Fibroblast of villous mesenchyme (primary cell): ENCODE data around the gene UTF1. TPM values are rescaled to one million over a fixed set of nuclear protein-coding genes. Genes with fewer than 3 reads are reported as not detected.

Source experiments
- DNase-seq: peaks from one replicate; pipeline ENCODE4 v3.0.0-alpha.2; 2010; ENCODE audit warnings: low read depth
- H3K4me3 ChIP-seq: 2 replicates; pipeline ENCODE4 v1.5.1; 2011; ENCODE audit warnings: low read depth, mild to moderate bottlenecking, low read length
- CTCF ChIP-seq: IDR thresholded peaks from 2 replicates; pipeline ENCODE4 v1.5.1; 2012; ENCODE audit warnings: low read depth, mild to moderate bottlenecking, low read length; ENCODE audit not compliant: insufficient read depth
- total RNA-seq: library from RNA; depleted of rRNA; stranded (reverse); fragments of >200 nt; gene quantifications from 2 replicates; pipeline ENCODE4 v1.2.3, GENCODE V29; 2012

UTF1 gene
- total RNA-seq, 1 donor: not detected

- peak; percentile 77 for DNase-seq
- TF ChIP-seq CTCF: no peak
- no peak overlapping the region for H3K4me3 ChIP-seq
These were observed 48.7 kb downstream of the UTF1 start for GRCh38 chr10:133278577-133279265.

GRCh38 chr10:133279326-133280226, 49.6 kb downstream of the UTF1 start:
- no peak overlapping the region for H3K4me3 ChIP-seq
- no peak for TF ChIP-seq CTCF
- DNase-seq: no peak

GRCh38 chr10:133280391-133281059, 50.5 kb downstream of the UTF1 start:
- no peak overlapping the region for H3K4me3 ChIP-seq
- TF ChIP-seq CTCF: no peak
- DNase-seq: no peak

GRCh38 chr10:133281084-133281483, 51.1 kb downstream of the UTF1 start:
- TF ChIP-seq CTCF: no peak
- H3K4me3 ChIP-seq: no peak overlapping the region
- no peak for DNase-seq

Other genes starting within 250 kb of the UTF1 start
- not detected in 2 replicates for gene ADGRA1, start 142.3 kb upstream of the UTF1 start, total RNA-seq
- 1.9 and 5.6 TPM in 2 replicates for gene KNDC1, start 70.0 kb upstream of the UTF1 start, total RNA-seq
- not detected in 2 replicates for gene VENTX, start 7.6 kb downstream of the UTF1 start, total RNA-seq
- 2.3 and 7.8 TPM in 2 replicates for gene ADAM8, start 46.7 kb downstream of the UTF1 start, total RNA-seq
- gene TUBGCP2, start 78.7 kb downstream of the UTF1 start, total RNA-seq: 56.7 and 66.9 TPM in 2 replicates
- gene ZNF511, start 78.7 kb downstream of the UTF1 start, total RNA-seq: 21.2 and 27.1 TPM in 2 replicates
- not detected in 2 replicates for gene CALY, start 106.7 kb downstream of the UTF1 start, total RNA-seq
- not detected in 2 replicates for gene PRAP1, start 117.2 kb downstream of the UTF1 start, total RNA-seq
- 7.3 and 13.2 TPM in 2 replicates for gene FUOM, start 127.8 kb downstream of the UTF1 start, total RNA-seq
- gene ECHS1, start 143.1 kb downstream of the UTF1 start, total RNA-seq: 50.3 and 59.6 TPM in 2 replicates
- 6.4 and 7.8 TPM in 2 replicates for gene PAOX, start 149.0 kb downstream of the UTF1 start, total RNA-seq
- 22.5 and 35.4 TPM in 2 replicates for gene MTG1, start 163.9 kb downstream of the UTF1 start, total RNA-seq
- gene SPRN, start 194.4 kb downstream of the UTF1 start, total RNA-seq: 0.32 and 0.43 TPM in 2 replicates
- gene SCART1, start 223.7 kb downstream of the UTF1 start, total RNA-seq: 2.6 and 4.2 TPM in 2 replicates